ENCODE measurements around the gene NOTCH3. TPM values are rescaled to one million over a fixed set of nuclear protein-coding genes. Genes with fewer than 3 reads are reported as not detected.

NOTCH3 gene
- total RNA-seq, 4 donors from 2014 or later, result 95.6 to 278 (median 122) TPM

GRCh38 chr19:15181394-15181793 lies 19.4 kb downstream of the NOTCH3 start:
- Histone ChIP-seq H3K27ac (no peak overlapping the region), H3K4me1 (peaks cover 0 to 17% (median 7%) of the 10 kb centered on the region in 3 donors), H3K4me3 (no peak overlapping the region), H3K27me3 (peaks cover 0 to 17% (median 0%) of the 10 kb centered on the region in 4 donors), H3K9me3 (no peaks in the 10 kb centered on the region), H3K36me3 (peaks cover 0 to 100% (median 24%) of the 10 kb centered on the region in 3 donors)
- DNase-seq, result no peak
- 83 to 88% methylated on average over 3 to 6 of the region's 23 CpGs for WGBS, 2 donors
- intact Hi-C loops (cut with DNase I), result no loop called here
- TF ChIP-seq CTCF (IDR thresholded peaks at IDR 0.05), result no peak
- TF ChIP-seq POLR2A (IDR thresholded peaks at IDR 0.05), result no peak

- Histone ChIP-seq H3K4me1 (peaks cover 0 to 17% (median 7%) of the 10 kb centered on the region in 3 donors), H3K27me3 (peaks cover 0 to 17% (median 0%) of the 10 kb centered on the region in 4 donors), H3K4me3 (peak overlapping the region in 1 of 4 donors; percentile 15), H3K27ac (peak overlapping the region in 3 of 4 donors; percentile 6 to 42 (median 14)), H3K36me3 (peaks cover 0 to 100% (median 21%) of the 10 kb centered on the region in 3 donors), H3K9me3 (no peaks in the 10 kb centered on the region)
- TF ChIP-seq CTCF (IDR thresholded peaks at IDR 0.05) (no peak), POLR2A (IDR thresholded peaks at IDR 0.05) (no peak)
- WGBS, 2 donors, result 57 to 72% methylated on average over 3 to 14 of the region's 39 CpGs
- intact Hi-C loops (cut with DNase I), result no loop called here
- no peak for DNase-seq
Measured at GRCh38 chr19:15180451-15181390, 20.1 kb downstream of the NOTCH3 start.

GRCh38 chr19:15178629-15179308 lies 22.0 kb downstream of the NOTCH3 start:
- H3K36me3 ChIP-seq, result peaks cover 0 to 99% (median 11%) of the 10 kb centered on the region in 3 donors
- 89% methylated on average over 13 of the region's 33 CpGs; no CpG with 5 or more reads in 1 of the 2 donors for WGBS, 2 donors
- intact Hi-C loops (cut with DNase I), result loop anchor here (5.0 kb wide), 1 partner anchor 379 kb away; no protein-coding TSS in a partner anchor
- H3K4me3 ChIP-seq, result no peak overlapping the region
- peaks cover 0 to 17% (median 0%) of the 10 kb centered on the region in 4 donors for H3K27me3 ChIP-seq
- peaks cover 0 to 17% (median 7%) of the 10 kb centered on the region in 3 donors for H3K4me1 ChIP-seq
- TF ChIP-seq POLR2A (IDR thresholded peaks at IDR 0.05), result no peak
- no peak for DNase-seq
- H3K9me3 ChIP-seq, result no peaks in the 10 kb centered on the region
- no peak overlapping the region for H3K27ac ChIP-seq

- no peak for DNase-seq
- peak overlapping the region in 3 of 4 donors; percentile 28 to 50 (median 30) for H3K27ac ChIP-seq
- no peaks in the 10 kb centered on the region for H3K9me3 ChIP-seq
- intact Hi-C loops (cut with DNase I), result loop anchor here (5.0 kb wide), 1 partner anchor 380 kb away; no protein-coding TSS in a partner anchor
- H3K4me3 ChIP-seq, result peak overlapping the region in 3 of 4 donors; percentile 10 to 59 (median 35)
- H3K36me3 ChIP-seq, result peaks cover 0 to 97% (median 8%) of the 10 kb centered on the region in 3 donors
- H3K27me3 ChIP-seq, result peaks cover 0 to 17% (median 0%) of the 10 kb centered on the region in 4 donors
- WGBS, 2 donors, result 6 to 8% methylated on average over 17 to 20 of the region's 92 CpGs
- TF ChIP-seq CTCF (IDR thresholded peaks at IDR 0.05), result peak; percentile 94 to 99 (median 97)
- no peak for TF ChIP-seq POLR2A (IDR thresholded peaks at IDR 0.05)
- H3K4me1 ChIP-seq, result peaks cover 0 to 17% (median 7%) of the 10 kb centered on the region in 3 donors
Measured at GRCh38 chr19:15177269-15178116, 23.3 kb downstream of the NOTCH3 start.

GRCh38 chr19:15175609-15176008 lies 25.2 kb downstream of the NOTCH3 start:
- intact Hi-C loops (cut with DNase I), result loop anchor here (5.0 kb wide), 1 partner anchor 382 kb away; no protein-coding TSS in a partner anchor
- WGBS, 2 donors, result 74 to 91% methylated on average over 3 of the region's 3 CpGs
- no peak overlapping the region for H3K4me3 ChIP-seq

More at GRCh38 chr19:15175609-15176008, 25.2 kb downstream of the NOTCH3 start:
- Histone ChIP-seq H3K9me3 (no peaks in the 10 kb centered on the region), H3K36me3 (peaks cover 0 to 97% (median 16%) of the 10 kb centered on the region in 3 donors), H3K27ac (no peak overlapping the region), H3K27me3 (peaks cover 0 to 17% (median 0%) of the 10 kb centered on the region in 4 donors), H3K4me1 (peaks cover 0 to 11% (median 7%) of the 10 kb centered on the region in 3 donors)
- DNase-seq, result no peak
- TF ChIP-seq POLR2A (IDR thresholded peaks at IDR 0.05) (no peak), CTCF (IDR thresholded peaks at IDR 0.05) (no peak)
